NCI-H2196 (cell line): ENCODE results near the gene GHR.

Source experiments
- DNase-seq: peaks from one replicate; lab custom pipeline; 2025; ENCODE audit not compliant: unreplicated experiment; lab: John Stamatoyannopoulos, UW

The GHR gene

GRCh38 chr5:42423285-42424165 lies at the start of gene GHR:
TSS of gene GHR (plus strand) at chr5:42423439. CDS start at chr5:42565875, 142,436 bp downstream.
- DNase-seq: peak; percentile 69

- no peak for DNase-seq
Measured at GRCh38 chr5:42374679-42375273, 48.5 kb upstream of the GHR start.

- DNase-seq: no peak
Measured at GRCh38 chr5:42377496-42377895, 45.7 kb upstream of the GHR start.

- no peak for DNase-seq
Measured at GRCh38 chr5:42381973-42382372, 41.3 kb upstream of the GHR start.

GRCh38 chr5:42387563-42387962 lies 35.7 kb upstream of the GHR start:
- no peak for DNase-seq

- DNase-seq: no peak
Measured at GRCh38 chr5:42390115-42390514, 33.1 kb upstream of the GHR start.

- DNase-seq: no peak
Measured at GRCh38 chr5:42392917-42393316, 30.3 kb upstream of the GHR start.

GRCh38 chr5:42396111-42396510 lies 27.1 kb upstream of the GHR start:
- DNase-seq: no peak

- no peak for DNase-seq
Measured at GRCh38 chr5:42397267-42397666, 26.0 kb upstream of the GHR start.

GRCh38 chr5:42399702-42400101 lies 23.5 kb upstream of the GHR start:
- no peak for DNase-seq

GRCh38 chr5:42400474-42400873 lies 22.8 kb upstream of the GHR start:
- DNase-seq: no peak

GRCh38 chr5:42403236-42403635 lies 20.0 kb upstream of the GHR start:
- DNase-seq: no peak

GRCh38 chr5:42404366-42404765 lies 18.9 kb upstream of the GHR start:
- no peak for DNase-seq

- no peak for DNase-seq
Measured at GRCh38 chr5:42419294-42419693, 3.9 kb upstream of the GHR start.

- no peak for DNase-seq
Measured at GRCh38 chr5:42422656-42423280, 471 bp upstream of the GHR start.

GRCh38 chr5:42426016-42426415 lies 2.8 kb downstream of the GHR start:
- no peak for DNase-seq

GRCh38 chr5:42429694-42430093 lies 6.5 kb downstream of the GHR start:
- no peak for DNase-seq

GRCh38 chr5:42434047-42434724 lies 10.9 kb downstream of the GHR start:
- no peak for DNase-seq

GRCh38 chr5:42436051-42436450 lies 12.8 kb downstream of the GHR start:
- DNase-seq: no peak

- DNase-seq: no peak
Measured at GRCh38 chr5:42454216-42454995, 31.2 kb downstream of the GHR start.

GRCh38 chr5:42461033-42461432 lies 37.8 kb downstream of the GHR start:
- no peak for DNase-seq
